ENCODE data around the gene ZNF790.
A peak's percentile ranks its signal among the peaks of the same experiment; 100 is the strongest.

The ZNF790 gene

DNA sequence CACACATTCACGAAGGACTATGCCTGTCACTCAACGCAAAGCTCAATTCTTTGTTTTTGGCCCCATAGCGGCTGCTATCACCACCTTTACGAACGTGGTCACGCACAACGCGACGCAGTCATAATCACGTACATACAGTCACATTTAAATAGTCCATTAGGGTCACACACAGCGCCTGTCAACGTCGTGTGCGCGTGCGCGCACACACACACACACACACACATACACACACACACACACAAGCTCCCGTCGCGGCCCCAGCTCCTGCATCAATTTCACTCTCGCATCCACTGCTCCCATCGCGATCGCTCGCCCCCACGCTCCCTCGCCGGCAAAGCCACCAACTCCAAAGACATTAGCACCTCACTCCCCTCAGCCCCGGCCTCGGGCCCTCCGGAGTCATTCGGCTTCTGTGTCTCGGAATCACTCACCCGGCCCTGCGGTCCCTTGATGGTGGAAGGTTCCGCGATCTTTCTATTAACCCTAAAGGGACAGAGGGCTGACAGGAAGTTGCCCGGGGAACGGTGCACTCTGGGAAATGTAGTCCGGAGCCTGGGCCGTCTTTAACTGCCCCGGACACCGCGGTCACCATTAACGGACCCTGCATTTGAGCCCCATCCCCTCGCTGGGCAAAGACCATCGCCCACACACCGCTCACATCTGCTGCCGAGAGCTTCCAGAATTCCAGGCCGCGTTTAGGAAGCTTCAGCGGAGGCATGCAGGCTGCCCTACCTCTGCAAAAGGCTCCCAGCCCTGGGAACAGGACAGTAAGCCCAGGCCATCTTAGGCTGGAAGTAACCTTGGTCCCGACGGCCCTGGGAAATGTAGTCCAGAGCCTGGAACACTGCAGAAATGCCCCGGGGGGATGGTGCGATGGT, at the start of gene ZNF790:
Gene ZNF790, minus strand, starts transcription at position 482 of the 878 bp plus-strand sequence. CDS start 12,768 bp downstream, outside the sequence.
- peak; percentile 80 for DNase-seq
- H3K36me3 Mint-ChIP-seq (ENCODE audit: low read depth), result peaks cover 43% of the 10 kb centered on the region
- peaks cover 2% of the 10 kb centered on the region for H3K4me1 Mint-ChIP-seq
- no peak within 1 kb of the TSS for H3K4me3 Mint-ChIP-seq
- H3K27ac Mint-ChIP-seq, result no peak within 1 kb of the TSS
- no peaks in the 10 kb centered on the region for H3K27me3 Mint-ChIP-seq
- peaks cover 44% of the 10 kb centered on the region for H3K9me3 Mint-ChIP-seq
- peak; percentile 98 for ATAC-seq

DNA sequence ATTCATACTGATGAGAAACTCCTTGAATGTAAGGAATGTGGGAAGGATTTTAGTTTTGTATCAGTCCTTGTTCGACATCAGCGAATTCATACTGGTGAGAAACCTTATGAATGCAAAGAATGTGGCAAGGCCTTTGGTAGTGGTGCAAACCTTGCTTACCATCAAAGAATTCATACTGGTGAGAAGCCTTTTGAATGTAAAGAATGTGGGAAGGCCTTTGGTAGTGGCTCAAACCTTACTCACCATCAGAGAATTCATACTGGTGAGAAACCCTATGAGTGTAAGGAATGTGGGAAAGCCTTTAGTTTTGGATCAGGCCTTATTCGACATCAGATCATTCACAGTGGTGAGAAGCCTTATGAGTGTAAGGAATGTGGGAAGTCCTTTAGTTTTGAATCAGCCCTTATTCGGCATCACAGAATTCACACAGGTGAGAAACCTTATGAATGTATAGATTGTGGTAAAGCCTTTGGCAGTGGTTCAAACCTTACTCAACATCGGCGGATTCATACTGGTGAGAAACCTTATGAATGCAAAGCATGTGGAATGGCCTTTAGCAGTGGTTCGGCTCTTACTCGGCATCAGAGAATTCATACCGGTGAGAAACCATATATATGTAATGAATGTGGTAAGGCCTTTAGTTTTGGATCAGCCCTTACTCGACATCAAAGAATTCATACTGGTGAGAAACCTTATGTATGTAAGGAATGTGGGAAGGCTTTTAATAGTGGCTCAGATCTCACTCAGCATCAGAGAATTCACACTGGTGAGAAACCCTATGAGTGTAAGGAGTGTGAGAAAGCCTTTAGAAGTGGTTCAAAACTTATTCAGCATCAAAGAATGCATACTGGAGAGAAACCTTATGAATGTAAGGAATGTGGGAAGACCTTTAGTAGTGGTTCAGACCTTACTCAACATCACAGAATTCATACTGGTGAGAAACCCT, 39.1 kb upstream of the ZNF790 start:
- Mint-ChIP-seq H3K9me3 (peaks cover 59% of the 10 kb centered on the region), H3K36me3 (ENCODE audit: low read depth) (peaks cover 70% of the 10 kb centered on the region), H3K4me1 (no peaks in the 10 kb centered on the region), H3K27me3 (no peaks in the 10 kb centered on the region), H3K27ac (no peak overlapping the region), H3K4me3 (no peak overlapping the region)
- no peak for DNase-seq
- ATAC-seq, result no peak

DNA sequence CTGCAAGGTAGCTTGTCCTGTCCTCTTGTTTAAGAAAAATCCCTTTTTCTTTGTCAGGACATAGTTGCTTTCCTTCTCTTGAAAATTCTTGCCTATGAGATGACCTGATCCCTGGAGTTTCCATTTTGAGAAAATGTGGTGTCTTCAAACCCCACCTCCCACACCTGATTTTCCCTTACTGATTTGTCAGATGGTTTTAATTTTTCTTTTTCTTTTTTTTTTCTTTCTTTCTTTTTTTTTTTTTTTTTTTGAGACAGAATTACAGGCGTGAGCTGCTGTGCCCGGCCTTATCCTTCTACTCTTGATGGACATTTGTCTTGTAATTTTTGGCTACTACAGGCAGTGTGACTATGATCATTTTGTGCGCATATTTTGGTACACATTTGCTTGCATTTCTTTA, 13.7 kb upstream of the ZNF790 start:
- H3K36me3 Mint-ChIP-seq (ENCODE audit: low read depth), result peaks cover 52% of the 10 kb centered on the region
- DNase-seq (no peak), ATAC-seq (no peak)
- H3K4me3 Mint-ChIP-seq, result no peak overlapping the region
- peaks cover 30% of the 10 kb centered on the region for H3K9me3 Mint-ChIP-seq
- H3K27me3 Mint-ChIP-seq, result no peaks in the 10 kb centered on the region
- peaks cover 20% of the 10 kb centered on the region for H3K4me1 Mint-ChIP-seq
- H3K27ac Mint-ChIP-seq, result no peak overlapping the region

DNA sequence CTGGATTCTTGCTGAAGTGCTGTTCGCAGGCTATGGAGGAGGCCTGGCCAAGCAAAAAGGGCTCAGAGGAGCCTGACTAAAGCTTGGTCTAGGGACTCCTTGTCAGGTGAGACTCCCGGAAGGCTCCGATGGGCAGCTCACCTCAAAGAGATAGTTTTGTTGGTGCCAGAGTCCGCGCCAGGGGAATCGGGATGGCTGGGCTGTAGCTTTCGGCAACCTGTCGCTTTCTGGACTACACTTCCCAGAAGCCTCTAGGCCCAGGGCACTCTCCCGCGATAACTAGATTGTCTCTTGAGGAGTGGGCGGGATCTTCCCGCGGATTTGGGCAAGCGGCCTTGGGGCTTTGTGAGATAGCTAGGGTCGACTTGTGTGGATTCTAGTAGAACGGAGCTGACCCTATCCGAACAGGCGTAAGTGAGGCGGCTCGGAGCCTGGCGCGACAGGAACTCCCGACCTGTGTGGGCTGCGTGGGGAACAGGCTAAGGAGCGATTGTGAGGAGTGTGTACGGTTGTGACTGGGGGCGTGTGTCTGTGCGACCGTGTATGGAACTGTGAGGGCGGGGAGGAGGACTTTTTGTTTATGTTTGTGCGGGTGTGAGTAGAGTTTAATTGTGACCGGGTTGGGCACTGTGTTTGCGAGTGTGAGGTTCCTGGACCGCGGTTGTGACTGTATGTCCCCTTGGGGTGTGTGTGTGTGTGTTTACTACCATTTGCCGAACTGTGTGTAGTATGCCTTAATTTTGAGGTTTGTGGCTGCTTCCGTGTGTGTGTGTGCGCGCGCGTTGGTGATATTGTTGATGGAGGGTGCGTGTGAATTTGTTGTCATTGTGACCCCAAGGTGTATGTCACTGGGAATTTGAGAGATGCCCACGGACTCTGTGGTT, 12.6 kb upstream of the ZNF790 start, which contains the start of gene ZNF345:
Gene ZNF345, plus strand, starts transcription at position 318 of the 884 bp plus-strand sequence. CDS start 25,955 bp downstream, outside the sequence.
- Mint-ChIP-seq H3K36me3 (ENCODE audit: low read depth) (peaks cover 55% of the 10 kb centered on the region), H3K4me3 (no peak within 1 kb of the TSS), H3K9me3 (peaks cover 23% of the 10 kb centered on the region), H3K27me3 (no peaks in the 10 kb centered on the region), H3K4me1 (peaks cover 20% of the 10 kb centered on the region), H3K27ac (no peak within 1 kb of the TSS)
- ATAC-seq, result peak; percentile 87
- DNase-seq, result peak; percentile 78

DNA sequence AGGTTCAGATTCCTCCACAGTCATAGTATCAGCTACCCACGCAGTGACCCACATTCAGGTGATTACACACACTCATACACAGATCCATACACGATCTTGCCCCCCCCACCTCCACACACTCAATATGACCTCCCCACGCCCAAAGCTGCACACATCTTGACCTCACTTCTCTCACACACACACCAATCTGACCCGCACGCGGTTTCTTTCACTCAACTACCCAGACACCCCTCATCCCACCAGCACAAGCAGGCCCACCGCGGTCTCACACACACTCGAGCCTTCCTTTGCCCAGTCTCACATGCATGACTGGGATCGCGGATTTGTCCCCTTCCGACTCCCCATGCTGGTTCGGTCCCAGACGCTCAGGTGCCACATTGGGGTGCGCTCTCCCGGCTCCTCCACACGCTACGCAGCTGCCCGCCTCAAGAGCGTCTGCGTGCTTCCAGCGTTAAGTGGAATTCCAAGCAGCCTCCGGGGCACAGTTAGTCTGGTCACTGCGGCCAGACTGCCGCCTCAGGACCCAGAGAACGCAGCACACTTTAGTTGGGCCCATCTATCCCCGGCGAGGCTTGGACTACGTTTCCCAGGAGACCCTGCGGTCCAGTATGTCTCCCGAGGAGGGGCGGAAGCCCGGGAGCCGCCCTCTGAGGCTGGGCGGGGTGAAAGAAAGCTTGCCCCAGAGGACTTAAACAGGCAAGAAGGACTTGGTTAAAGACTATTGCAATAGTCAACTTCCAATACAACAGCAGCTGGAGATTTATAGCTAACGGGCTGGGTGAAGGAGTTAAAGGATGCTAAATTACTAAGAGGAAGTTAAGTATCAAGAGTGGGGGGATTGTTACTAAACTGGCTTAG, 11.7 kb upstream of the ZNF790 start:
- ATAC-seq (peak; percentile 94), DNase-seq (peak; percentile 86)
- Mint-ChIP-seq H3K36me3 (ENCODE audit: low read depth) (peaks cover 58% of the 10 kb centered on the region), H3K27ac (no peak overlapping the region), H3K4me1 (peaks cover 18% of the 10 kb centered on the region), H3K9me3 (peaks cover 25% of the 10 kb centered on the region), H3K27me3 (no peaks in the 10 kb centered on the region), H3K4me3 (no peak overlapping the region)

DNA sequence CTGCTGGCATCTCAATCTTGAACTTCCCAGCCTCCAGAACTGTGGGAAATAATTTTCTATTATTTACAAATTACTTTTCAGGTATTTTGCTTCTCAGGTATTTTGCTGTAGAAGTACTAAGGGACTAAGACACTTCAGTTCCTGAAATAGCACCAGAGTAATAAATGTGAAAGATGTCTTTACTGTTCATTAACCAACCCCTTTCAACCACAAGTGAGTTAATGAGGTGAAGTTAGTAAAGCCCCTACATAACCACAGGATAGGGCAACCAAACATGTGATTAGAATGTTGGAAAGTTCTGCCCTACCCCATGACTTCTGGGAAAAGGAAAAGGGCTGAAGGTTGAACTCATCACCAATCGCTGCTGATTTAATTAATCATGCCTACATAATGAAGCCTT, 9.8 kb upstream of the ZNF790 start:
- no peak for DNase-seq
- Mint-ChIP-seq H3K27ac (no peak overlapping the region), H3K4me1 (peaks cover 12% of the 10 kb centered on the region), H3K4me3 (no peak overlapping the region), H3K9me3 (peaks cover 11% of the 10 kb centered on the region), H3K36me3 (ENCODE audit: low read depth) (peaks cover 55% of the 10 kb centered on the region), H3K27me3 (no peaks in the 10 kb centered on the region)
- ATAC-seq, result no peak

DNA sequence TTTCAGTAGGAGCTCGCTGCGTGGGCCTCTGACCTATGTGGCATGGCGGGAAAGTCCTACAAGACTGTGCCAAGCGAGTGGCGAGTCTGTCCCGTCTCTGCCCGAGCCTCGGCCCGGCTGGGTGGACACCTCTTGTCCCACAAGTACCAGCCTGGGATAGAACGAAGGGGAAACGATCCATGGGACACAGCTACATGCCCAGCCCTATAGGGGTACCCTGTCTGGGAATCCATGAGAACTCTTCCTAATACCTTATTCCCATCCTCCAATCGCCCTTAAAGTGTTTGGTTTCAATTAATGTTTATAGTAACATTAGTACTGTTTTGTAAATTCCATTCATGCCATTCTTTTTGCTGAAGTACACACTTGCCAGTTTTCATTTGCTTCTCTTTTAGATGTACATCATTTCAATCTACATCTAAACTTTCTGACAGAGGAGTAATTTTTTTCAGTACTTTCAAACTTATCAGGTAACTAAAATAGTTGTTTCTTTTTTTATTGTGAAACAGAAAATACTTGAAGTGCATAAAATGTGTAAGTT, 667 bp upstream of the ZNF790 start:
- no peaks in the 10 kb centered on the region for H3K27me3 Mint-ChIP-seq
- no peak overlapping the region for H3K27ac Mint-ChIP-seq
- peaks cover 39% of the 10 kb centered on the region for H3K9me3 Mint-ChIP-seq
- peaks cover 2% of the 10 kb centered on the region for H3K4me1 Mint-ChIP-seq
- ATAC-seq (no peak), DNase-seq (no peak)
- peaks cover 42% of the 10 kb centered on the region for H3K36me3 Mint-ChIP-seq (ENCODE audit: low read depth)
- no peak overlapping the region for H3K4me3 Mint-ChIP-seq

DNA sequence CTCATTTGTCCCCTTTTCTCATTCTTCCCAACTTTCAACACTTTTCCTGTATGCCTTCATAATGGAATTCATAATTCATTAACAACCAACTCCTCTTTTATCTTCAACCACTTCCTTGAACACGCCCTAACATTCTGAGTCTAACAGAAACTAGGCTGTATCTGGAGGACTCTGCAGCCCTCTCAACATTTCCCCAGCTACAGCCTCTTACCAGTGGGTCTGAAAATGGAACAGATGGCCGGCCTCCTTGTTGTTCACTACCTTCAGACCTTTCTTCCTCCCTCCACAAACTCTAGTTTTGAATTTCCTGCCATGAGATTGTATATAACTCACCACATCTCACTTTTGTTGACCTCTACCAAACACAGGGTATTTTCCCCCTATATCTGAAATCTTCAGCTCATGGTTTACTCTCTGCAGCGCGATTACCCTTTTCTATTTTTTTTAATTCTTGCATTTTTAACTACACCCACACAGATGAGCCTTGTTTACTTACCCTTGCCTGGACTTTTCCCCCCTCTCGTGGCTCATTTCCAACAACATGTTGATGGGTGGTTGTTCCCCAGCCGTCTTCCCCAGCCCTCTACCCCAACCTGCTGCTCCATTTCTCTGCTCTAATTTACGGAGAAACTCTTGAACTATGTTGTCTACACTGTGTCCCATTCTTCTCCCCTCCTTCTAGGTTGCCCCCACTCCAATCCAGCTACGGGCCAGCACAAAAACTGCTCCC, 846 bp downstream of the ZNF790 start:
- no peak for DNase-seq
- peaks cover 49% of the 10 kb centered on the region for H3K9me3 Mint-ChIP-seq
- H3K4me1 Mint-ChIP-seq, result peaks cover 2% of the 10 kb centered on the region
- H3K4me3 Mint-ChIP-seq, result no peak overlapping the region
- no peaks in the 10 kb centered on the region for H3K27me3 Mint-ChIP-seq
- no peak for ATAC-seq
- H3K36me3 Mint-ChIP-seq (ENCODE audit: low read depth), result peaks cover 46% of the 10 kb centered on the region
- no peak overlapping the region for H3K27ac Mint-ChIP-seq

DNA sequence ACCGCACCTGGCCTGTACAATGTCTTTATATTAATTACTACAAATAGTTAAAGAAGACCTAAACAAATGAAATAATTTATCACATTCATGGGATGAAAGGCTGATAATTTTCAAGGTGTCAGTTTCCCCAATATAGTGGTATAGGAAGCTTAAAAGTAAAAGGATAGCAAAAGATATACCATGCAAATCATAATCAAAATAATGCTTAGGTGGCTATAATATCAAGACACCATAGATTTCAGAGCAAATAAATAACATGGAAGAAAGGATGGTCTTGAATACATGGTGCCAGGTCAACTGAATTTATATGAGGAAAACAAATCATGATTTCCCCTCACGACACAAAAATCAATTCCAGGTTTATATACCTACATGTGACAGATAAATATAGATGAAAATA, 4.8 kb downstream of the ZNF790 start:
- Mint-ChIP-seq H3K9me3 (peaks cover 66% of the 10 kb centered on the region), H3K4me3 (no peak overlapping the region), H3K27ac (no peak overlapping the region), H3K27me3 (no peaks in the 10 kb centered on the region), H3K4me1 (peaks cover 2% of the 10 kb centered on the region), H3K36me3 (ENCODE audit: low read depth) (peaks cover 60% of the 10 kb centered on the region)
- ATAC-seq (no peak), DNase-seq (no peak)

DNA sequence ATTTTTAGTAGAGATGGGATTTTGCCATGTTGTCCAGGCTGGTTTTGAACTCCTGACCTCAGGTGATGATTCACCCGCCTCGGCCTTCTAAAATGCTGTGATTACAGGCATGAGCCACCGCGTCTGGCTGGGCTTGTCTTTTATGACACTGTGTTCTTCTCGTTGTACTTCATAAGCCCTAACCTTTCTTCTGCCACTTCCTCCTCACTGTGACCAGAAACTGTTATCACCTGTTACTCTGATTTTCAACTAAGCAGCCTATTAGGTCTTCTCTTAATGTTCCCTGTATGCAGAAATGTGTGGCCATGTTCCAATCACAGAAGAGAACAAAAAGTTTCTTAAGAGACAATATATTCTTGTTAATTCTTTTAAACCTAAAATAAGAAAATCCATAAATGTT, 16.4 kb downstream of the ZNF790 start:
- ATAC-seq (no peak), DNase-seq (no peak)
- no peaks in the 10 kb centered on the region for H3K4me1 Mint-ChIP-seq
- no peak overlapping the region for H3K4me3 Mint-ChIP-seq
- no peaks in the 10 kb centered on the region for H3K27me3 Mint-ChIP-seq
- no peak overlapping the region for H3K27ac Mint-ChIP-seq
- peaks cover 94% of the 10 kb centered on the region for H3K36me3 Mint-ChIP-seq (ENCODE audit: low read depth)
- peaks cover 57% of the 10 kb centered on the region for H3K9me3 Mint-ChIP-seq

DNA sequence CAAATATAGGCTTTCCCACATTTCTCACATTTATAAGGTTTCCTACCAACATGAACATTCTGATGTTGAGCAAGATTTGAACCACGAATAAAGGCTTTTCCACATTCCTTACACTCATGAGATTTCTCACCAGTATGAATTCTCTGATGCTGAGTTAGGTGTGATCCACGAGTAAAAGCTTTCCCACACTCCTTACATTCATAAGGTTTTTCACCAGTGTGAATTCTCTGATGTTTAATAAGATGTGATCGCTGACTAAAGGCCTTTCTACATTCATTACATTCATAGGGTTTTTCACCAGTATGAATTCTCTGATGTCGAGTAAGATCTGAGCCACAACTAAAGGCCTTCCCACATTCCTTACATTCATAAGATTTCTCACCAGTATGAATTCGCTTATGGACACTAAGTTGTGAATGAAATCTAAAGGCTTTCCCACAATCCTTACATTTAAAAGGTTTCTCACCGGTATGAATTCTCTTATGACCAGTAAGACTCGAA, 19.0 kb downstream of the ZNF790 start:
- Mint-ChIP-seq H3K9me3 (peaks cover 43% of the 10 kb centered on the region), H3K4me3 (no peak overlapping the region), H3K27me3 (no peaks in the 10 kb centered on the region), H3K36me3 (ENCODE audit: low read depth) (peaks cover 95% of the 10 kb centered on the region), H3K4me1 (no peaks in the 10 kb centered on the region), H3K27ac (no peak overlapping the region)
- DNase-seq (no peak), ATAC-seq (no peak)

DNA sequence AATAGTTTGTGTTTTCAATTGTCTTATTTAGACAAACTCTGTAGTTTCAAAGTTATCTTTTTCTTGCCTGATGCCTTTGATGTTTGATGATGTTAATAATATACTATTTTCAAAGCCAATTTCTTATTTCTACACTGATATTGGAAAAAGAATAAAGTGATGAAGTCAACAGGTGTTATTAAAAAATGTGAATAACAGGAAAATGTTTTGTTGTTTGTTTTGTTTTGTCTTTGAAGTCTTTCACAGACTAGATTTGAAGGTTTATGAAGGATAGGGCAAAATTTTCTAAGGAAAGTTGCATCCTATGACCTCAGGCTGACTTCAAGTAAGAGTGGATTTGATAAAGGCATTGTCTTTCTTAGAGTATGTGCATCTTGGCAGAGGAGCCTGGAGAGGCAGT, 31.2 kb downstream of the ZNF790 start:
- H3K36me3 Mint-ChIP-seq (ENCODE audit: low read depth), result peaks cover 75% of the 10 kb centered on the region
- no peak for ATAC-seq

More for the DNA sequence above, 31.2 kb downstream of the ZNF790 start:
- no peak for DNase-seq
- Mint-ChIP-seq H3K4me1 (no peaks in the 10 kb centered on the region), H3K27me3 (no peaks in the 10 kb centered on the region), H3K9me3 (peaks cover 61% of the 10 kb centered on the region), H3K27ac (no peak overlapping the region), H3K4me3 (no peak overlapping the region)

All from activated naive CD8-positive, alpha-beta T cell treated with anti-CD3 and anti-CD28 coated beads, Interleukin-2, amount 50 U/mL, for 24 hours (primary cell).